Astrocyte (in vitro differentiated cells and primary cell): Measurements from ENCODE around the gene SETDB2. TPM values are rescaled to one million over a fixed set of nuclear protein-coding genes. Genes with fewer than 3 reads are reported as not detected.
A peak's percentile ranks its signal among the peaks of the same experiment; 100 is the strongest.

Experiments used
- DNase-seq: peaks from one replicate; pipeline ENCODE4 v3.0.0-alpha.2; 2010; ENCODE audit warnings: low read depth
- FAIRE-seq: peaks from 2 replicates; lab custom pipeline; 2011; peaks lifted over from hg19 to GRCh38; lab: Jason Lieb, UNC
- H2AFZ ChIP-seq: 2 replicates; pipeline ENCODE4 v1.6.0; 2012; ENCODE audit warnings: low read depth, low read length, inconsistent platforms
- H3K27ac ChIP-seq: 2 replicates; pipeline ENCODE4 v1.5.1; 2011; ENCODE audit warnings: low read depth, low read length, inconsistent platforms
- H3K27me3 ChIP-seq: 2 replicates; pipeline ENCODE4 v1.6.0; 2011; ENCODE audit warnings: low read length, inconsistent platforms; ENCODE audit not compliant: insufficient read depth
- H3K36me3 ChIP-seq: 2 replicates; pipeline ENCODE4 v1.5.1; 2011; ENCODE audit warnings: low read length, inconsistent platforms; ENCODE audit not compliant: insufficient read depth
- H3K4me1 ChIP-seq: 2 replicates; pipeline ENCODE4 v1.5.1; 2011; ENCODE audit warnings: low read length, inconsistent platforms; ENCODE audit not compliant: insufficient read depth
- H3K4me2 ChIP-seq: 2 replicates; pipeline ENCODE4 v1.6.0; 2012; ENCODE audit warnings: low read length, inconsistent platforms
- H3K4me3 ChIP-seq: 2 replicates; pipeline ENCODE4 v1.5.1; 2011; ENCODE audit warnings: low read depth, mild to moderate bottlenecking, low read length, inconsistent platforms; ENCODE audit not compliant: insufficient read depth
- H3K79me2 ChIP-seq: 2 replicates; pipeline ENCODE4 v1.6.0; 2012; ENCODE audit warnings: mild to moderate bottlenecking, low read length, inconsistent platforms; ENCODE audit not compliant: insufficient read depth
- H3K9ac ChIP-seq: 2 replicates; pipeline ENCODE4 v1.6.0; 2012; ENCODE audit warnings: mild to moderate bottlenecking, low read length, inconsistent platforms
- H3K9me3 ChIP-seq: 2 replicates; pipeline ENCODE4 v1.5.1; 2012; ENCODE audit warnings: low read depth, mild to moderate bottlenecking, low read length, inconsistent platforms; ENCODE audit not compliant: insufficient read depth
- H4K20me1 ChIP-seq: 2 replicates; pipeline ENCODE4 v1.6.0; 2012; ENCODE audit warnings: low read length, inconsistent platforms; ENCODE audit not compliant: insufficient read depth
- H3K27ac Mint-ChIP-seq: one replicate; pipeline ENCODE4 v1.8.0; 2021; ENCODE audit warnings: mild to moderate bottlenecking, mixed read lengths; ENCODE audit not compliant: unreplicated experiment
- H3K27me3 Mint-ChIP-seq: one replicate; pipeline ENCODE4 v1.8.0; 2021; ENCODE audit warnings: low read depth, mixed read lengths; ENCODE audit not compliant: unreplicated experiment
- H3K36me3 Mint-ChIP-seq: one replicate; pipeline ENCODE4 v1.8.0; 2021; ENCODE audit warnings: low read depth, mixed read lengths; ENCODE audit not compliant: unreplicated experiment
- H3K4me1 Mint-ChIP-seq: one replicate; pipeline ENCODE4 v1.8.0; 2021; ENCODE audit warnings: low read depth, mixed read lengths; ENCODE audit not compliant: unreplicated experiment
- H3K4me3 Mint-ChIP-seq: one replicate; pipeline ENCODE4 v1.8.0; 2021; ENCODE audit warnings: mild to moderate bottlenecking, moderate library complexity, mixed read lengths; ENCODE audit not compliant: unreplicated experiment
- H3K9me3 Mint-ChIP-seq: one replicate; pipeline ENCODE4 v1.8.0; 2021; ENCODE audit warnings: mild to moderate bottlenecking, mixed read lengths; ENCODE audit not compliant: unreplicated experiment
- CTCF ChIP-seq: IDR thresholded peaks from 2 replicates; pipeline ENCODE4 v1.5.1; 2011; ENCODE audit warnings: low read depth, mild to moderate bottlenecking, inconsistent platforms, low read length, moderate library complexity; ENCODE audit not compliant: insufficient read depth
- EZH2 ChIP-seq: IDR thresholded peaks from 2 replicates; pipeline ENCODE4 v1.6.1; 2012; ENCODE audit warnings: mild to moderate bottlenecking, low read length, inconsistent platforms; ENCODE audit not compliant: insufficient read depth
- total RNA-seq: library from RNA; stranded (reverse); gene quantifications from 2 replicates; pipeline ENCODE4 v1.2.1, GENCODE V29; 2021

The SETDB2 gene
- total RNA-seq, 1 donor from 2014 or later = 5.8 TPM

GRCh38 chr13:49539746-49540145 lies 95.7 kb downstream of the SETDB2 start:
- Histone ChIP-seq H3K79me2 (no peaks in the 10 kb centered on the region), H3K27me3 (no peaks in the 10 kb centered on the region), H3K9me3 (no peaks in the 10 kb centered on the region), H2AFZ (no peak overlapping the region), H3K4me2 (peak overlapping the region; percentile 76), H3K4me3 (no peak overlapping the region), H3K36me3 (peaks cover 10% of the 10 kb centered on the region), H4K20me1 (no peaks in the 10 kb centered on the region), H3K9ac (no peak overlapping the region), H3K4me1 (peaks cover 10% of the 10 kb centered on the region), H3K27ac (no peak overlapping the region)
- H3K36me3 Mint-ChIP-seq = peaks cover 7% of the 10 kb centered on the region
- no peak for FAIRE-seq
- H3K4me3 Mint-ChIP-seq = no peak overlapping the region
- peaks cover 11% of the 10 kb centered on the region for H3K4me1 Mint-ChIP-seq
- no peak for TF ChIP-seq EZH2
- no peak for TF ChIP-seq CTCF
- H3K27ac Mint-ChIP-seq = no peak overlapping the region
- H3K9me3 Mint-ChIP-seq = no peaks in the 10 kb centered on the region
- no peak for DNase-seq
- no peaks in the 10 kb centered on the region for H3K27me3 Mint-ChIP-seq

GRCh38 chr13:49540552-49540951 lies 96.5 kb downstream of the SETDB2 start:
- Mint-ChIP-seq H3K27me3 (no peaks in the 10 kb centered on the region), H3K27ac (peak overlapping the region; percentile 13), H3K4me1 (peaks cover 11% of the 10 kb centered on the region), H3K4me3 (no peak overlapping the region), H3K36me3 (peaks cover 6% of the 10 kb centered on the region), H3K9me3 (no peaks in the 10 kb centered on the region)
- Histone ChIP-seq H3K9ac (peak overlapping the region; percentile 56), H2AFZ (peak overlapping the region; percentile 55), H3K9me3 (no peaks in the 10 kb centered on the region), H3K27me3 (no peaks in the 10 kb centered on the region), H3K36me3 (peaks cover 10% of the 10 kb centered on the region), H3K27ac (peak overlapping the region; percentile 44), H4K20me1 (no peaks in the 10 kb centered on the region), H3K79me2 (no peaks in the 10 kb centered on the region), H3K4me2 (peak overlapping the region; percentile 76), H3K4me3 (peak overlapping the region; percentile 38), H3K4me1 (peaks cover 10% of the 10 kb centered on the region)
- no peak for TF ChIP-seq EZH2
- no peak for TF ChIP-seq CTCF
- FAIRE-seq (peak; percentile 47), DNase-seq (peak; percentile 76)

GRCh38 chr13:49543656-49544055 lies 99.6 kb downstream of the SETDB2 start:
- Histone ChIP-seq H2AFZ (no peak overlapping the region), H3K4me1 (peaks cover 10% of the 10 kb centered on the region), H3K36me3 (peaks cover 17% of the 10 kb centered on the region), H3K27me3 (no peaks in the 10 kb centered on the region), H3K79me2 (no peaks in the 10 kb centered on the region), H3K9me3 (no peaks in the 10 kb centered on the region), H3K9ac (no peak overlapping the region), H4K20me1 (no peaks in the 10 kb centered on the region), H3K4me2 (no peak overlapping the region), H3K27ac (no peak overlapping the region), H3K4me3 (no peak overlapping the region)
- FAIRE-seq (no peak), DNase-seq (no peak)
- Mint-ChIP-seq H3K27me3 (no peaks in the 10 kb centered on the region), H3K27ac (no peak overlapping the region), H3K9me3 (no peaks in the 10 kb centered on the region), H3K36me3 (peaks cover 10% of the 10 kb centered on the region), H3K4me3 (no peak overlapping the region), H3K4me1 (peaks cover 14% of the 10 kb centered on the region)
- no peak for TF ChIP-seq CTCF
- no peak for TF ChIP-seq EZH2

Other genes with a start within 250 kb of the SETDB2 start
- gene MLNR, start 223.9 kb upstream of the SETDB2 start, total RNA-seq = not detected in 2 replicates
- 7.0 and 7.2 TPM in 2 replicates for gene CDADC1, start 196.3 kb upstream of the SETDB2 start, total RNA-seq
- gene CAB39L, start 210 bp upstream of the SETDB2 start, total RNA-seq = 13.2 and 13.7 TPM in 2 replicates
- gene PHF11, start 51.7 kb downstream of the SETDB2 start, total RNA-seq = 26.8 and 30.8 TPM in 2 replicates
- 16.1 and 16.3 TPM in 2 replicates for gene RCBTB1, start 141.3 kb downstream of the SETDB2 start, total RNA-seq
- not detected in 2 replicates for gene ARL11, start 184.2 kb downstream of the SETDB2 start, total RNA-seq
- gene EBPL, start 247.2 kb downstream of the SETDB2 start, total RNA-seq = 57.6 and 62.1 TPM in 2 replicates